Sigmoid colon (tissue), 4 donors: ENCODE data around the gene FGFBP1.

Source experiments
- EP300 ChIP-seq, 4 donors: sonication (generic); formaldehyde crosslinking; IDR thresholded peaks; one replicate each; pipeline ENCODE4 v1.6.1; 2017; ENCODE audit warnings: antibody characterized with exemption in 4 of 4
- POLR2A ChIP-seq, 2 donors: fragments of 450-650 bp; IDR thresholded peaks; one replicate each; pipeline ENCODE4 v1.6.1; 2016; ENCODE audit warnings: antibody characterized with exemption in 2 of 2, mild to moderate bottlenecking in 2 of 2, moderate library complexity in 2 of 2
- POLR2AphosphoS5 ChIP-seq, 4 donors: sonication (generic); formaldehyde crosslinking; IDR thresholded peaks; one replicate each; pipeline ENCODE4 v1.6.1; 2017; ENCODE audit warnings: antibody characterized with exemption in 4 of 4
- TF ChIP-seq, protein P1 (sequence below), 4 experiments: fragments of 450-650 bp in 3 of 4; fragments of 200-600 bp in 1 of 4; IDR thresholded peaks; one replicate each; pipeline ENCODE4 v1.5.1; 2016 to 2019; ENCODE audit warnings: antibody characterized with exemption in 4 of 4, mild to moderate bottlenecking in 3 of 4, moderate library complexity in 2 of 4

DNA sequence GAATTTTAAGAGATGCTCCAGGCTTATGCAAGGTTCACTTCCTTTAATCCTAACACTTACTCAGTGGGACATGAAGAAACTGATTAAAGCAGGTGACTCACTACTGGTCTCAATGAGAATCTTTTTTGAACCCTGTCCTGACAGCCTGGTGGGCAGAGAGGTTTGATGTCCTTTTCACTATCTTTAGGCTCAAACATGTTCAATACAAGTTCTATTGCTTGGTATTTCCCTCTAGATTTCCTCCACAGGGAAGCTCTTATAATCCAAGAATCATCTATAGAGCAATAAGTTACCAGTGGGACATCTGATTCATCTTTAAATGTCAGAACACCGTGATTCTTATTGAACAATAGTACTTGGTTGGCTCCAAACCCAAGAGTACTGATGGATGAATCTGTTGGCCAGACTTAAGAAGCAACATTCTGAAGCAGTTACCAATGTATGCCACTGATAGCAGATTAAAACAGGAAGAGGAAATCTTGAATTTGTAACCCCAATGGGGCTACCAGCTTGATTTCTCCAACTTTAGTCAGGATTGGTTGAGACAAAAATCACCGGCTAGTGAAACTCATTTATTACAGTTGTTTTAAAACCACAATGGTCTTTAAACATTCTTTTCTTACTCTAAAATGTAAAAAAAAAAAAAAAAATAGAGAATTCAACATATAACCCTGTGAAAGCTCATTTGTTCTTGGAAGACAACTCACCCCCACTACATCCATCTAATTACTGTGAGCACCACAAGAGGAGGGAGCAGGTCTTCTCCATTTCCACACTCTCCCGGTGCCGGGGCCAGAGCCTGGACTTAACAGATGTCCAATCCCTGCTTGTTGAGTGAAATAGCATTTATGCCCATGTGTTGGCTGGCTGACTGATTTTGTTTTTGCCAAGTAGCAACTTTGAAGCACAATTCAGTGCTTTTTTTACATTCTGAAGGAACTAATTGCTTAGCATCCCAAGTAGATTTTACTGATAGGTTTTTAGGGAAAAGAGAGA is 43.3 kb downstream of the FGFBP1 start:
- no peak for TF ChIP-seq POLR2A (IDR thresholded peaks at IDR 0.05)
- no peak for TF ChIP-seq EP300 (IDR thresholded peaks at IDR 0.05)
- TF ChIP-seq, protein P1, sequence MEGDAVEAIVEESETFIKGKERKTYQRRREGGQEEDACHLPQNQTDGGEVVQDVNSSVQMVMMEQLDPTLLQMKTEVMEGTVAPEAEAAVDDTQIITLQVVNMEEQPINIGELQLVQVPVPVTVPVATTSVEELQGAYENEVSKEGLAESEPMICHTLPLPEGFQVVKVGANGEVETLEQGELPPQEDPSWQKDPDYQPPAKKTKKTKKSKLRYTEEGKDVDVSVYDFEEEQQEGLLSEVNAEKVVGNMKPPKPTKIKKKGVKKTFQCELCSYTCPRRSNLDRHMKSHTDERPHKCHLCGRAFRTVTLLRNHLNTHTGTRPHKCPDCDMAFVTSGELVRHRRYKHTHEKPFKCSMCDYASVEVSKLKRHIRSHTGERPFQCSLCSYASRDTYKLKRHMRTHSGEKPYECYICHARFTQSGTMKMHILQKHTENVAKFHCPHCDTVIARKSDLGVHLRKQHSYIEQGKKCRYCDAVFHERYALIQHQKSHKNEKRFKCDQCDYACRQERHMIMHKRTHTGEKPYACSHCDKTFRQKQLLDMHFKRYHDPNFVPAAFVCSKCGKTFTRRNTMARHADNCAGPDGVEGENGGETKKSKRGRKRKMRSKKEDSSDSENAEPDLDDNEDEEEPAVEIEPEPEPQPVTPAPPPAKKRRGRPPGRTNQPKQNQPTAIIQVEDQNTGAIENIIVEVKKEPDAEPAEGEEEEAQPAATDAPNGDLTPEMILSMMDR (IDR thresholded peaks at IDR 0.05) = no peak
- no peak for TF ChIP-seq POLR2AphosphoS5 (IDR thresholded peaks at IDR 0.05)
